Astrocyte of the spinal cord (primary cell): Measurements from ENCODE around the gene SLX1A.
"Not testable (repeated sequence)": the region's sequence is repeated elsewhere in the genome, so short reads cannot be mapped to it uniquely, and the experiment has no call there.

ENCODE experiments used
- DNase-seq: peaks from one replicate; pipeline ENCODE4 v3.0.0; 2011; ENCODE audit warnings: low read depth, low spot score
- H3K4me3 ChIP-seq: 2 replicates; pipeline ENCODE4 v1.5.1; 2011; ENCODE audit warnings: low read depth, mild to moderate bottlenecking, low read length, moderate library complexity
- in situ Hi-C: cut with HindIII; loops from 2 replicates; pipeline ENCODE4 v1.10.0; 2017; ENCODE audit warnings: low sequenced_read_pairs
- TF ChIP-seq, protein P1 (sequence below): IDR thresholded peaks from 2 replicates; pipeline ENCODE4 v1.5.1; 2012; ENCODE audit warnings: low read depth, mild to moderate bottlenecking, low read length, inconsistent platforms

SLX1A gene

DNA sequence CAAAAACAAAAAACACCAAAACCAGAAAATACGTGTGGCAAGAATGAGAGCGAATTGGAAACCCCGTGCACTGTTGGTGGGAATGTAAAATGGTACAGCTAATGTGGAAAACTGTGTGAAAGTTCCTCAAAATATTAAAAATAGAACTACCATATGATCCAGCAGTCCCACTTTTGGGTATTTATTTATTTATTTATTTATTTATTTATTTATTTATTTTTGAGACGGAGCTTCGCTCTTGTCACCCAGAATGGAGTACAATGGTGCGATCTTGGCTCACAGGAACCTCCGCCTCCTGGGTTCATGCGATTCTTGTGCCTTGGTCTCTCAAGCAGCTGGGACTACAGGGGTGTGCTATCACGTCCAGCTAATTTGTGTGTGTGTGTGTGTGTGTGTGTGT lies 41.2 kb upstream of the SLX1A start:
- TF ChIP-seq, protein P1, sequence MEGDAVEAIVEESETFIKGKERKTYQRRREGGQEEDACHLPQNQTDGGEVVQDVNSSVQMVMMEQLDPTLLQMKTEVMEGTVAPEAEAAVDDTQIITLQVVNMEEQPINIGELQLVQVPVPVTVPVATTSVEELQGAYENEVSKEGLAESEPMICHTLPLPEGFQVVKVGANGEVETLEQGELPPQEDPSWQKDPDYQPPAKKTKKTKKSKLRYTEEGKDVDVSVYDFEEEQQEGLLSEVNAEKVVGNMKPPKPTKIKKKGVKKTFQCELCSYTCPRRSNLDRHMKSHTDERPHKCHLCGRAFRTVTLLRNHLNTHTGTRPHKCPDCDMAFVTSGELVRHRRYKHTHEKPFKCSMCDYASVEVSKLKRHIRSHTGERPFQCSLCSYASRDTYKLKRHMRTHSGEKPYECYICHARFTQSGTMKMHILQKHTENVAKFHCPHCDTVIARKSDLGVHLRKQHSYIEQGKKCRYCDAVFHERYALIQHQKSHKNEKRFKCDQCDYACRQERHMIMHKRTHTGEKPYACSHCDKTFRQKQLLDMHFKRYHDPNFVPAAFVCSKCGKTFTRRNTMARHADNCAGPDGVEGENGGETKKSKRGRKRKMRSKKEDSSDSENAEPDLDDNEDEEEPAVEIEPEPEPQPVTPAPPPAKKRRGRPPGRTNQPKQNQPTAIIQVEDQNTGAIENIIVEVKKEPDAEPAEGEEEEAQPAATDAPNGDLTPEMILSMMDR = no peak
- DNase-seq = no peak
- in situ Hi-C loops = no loop called here
- H3K4me3 ChIP-seq = no peak overlapping the region

DNA sequence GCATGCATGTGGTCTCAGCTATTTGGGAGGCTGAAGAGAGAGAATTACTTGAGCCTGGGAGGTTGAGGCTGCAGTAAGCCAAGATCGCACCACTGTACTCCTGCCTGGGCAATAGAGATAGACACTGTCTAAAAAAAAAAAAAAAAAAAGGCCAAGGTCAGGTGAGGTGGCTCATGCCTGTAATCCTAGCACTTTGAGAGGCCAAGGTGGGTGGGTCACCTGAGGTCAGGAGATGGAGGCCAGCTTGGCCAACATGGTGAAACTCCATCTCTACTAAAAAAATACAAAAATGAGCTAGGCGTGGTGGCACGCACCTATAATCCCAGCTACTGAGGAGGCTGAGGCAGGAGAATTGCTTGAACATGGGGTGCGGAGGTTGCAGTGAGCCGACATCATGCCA lies 38.5 kb upstream of the SLX1A start:
- in situ Hi-C loops = no loop called here
- TF ChIP-seq, protein P1 = no peak
- no peak overlapping the region for H3K4me3 ChIP-seq

DNA sequence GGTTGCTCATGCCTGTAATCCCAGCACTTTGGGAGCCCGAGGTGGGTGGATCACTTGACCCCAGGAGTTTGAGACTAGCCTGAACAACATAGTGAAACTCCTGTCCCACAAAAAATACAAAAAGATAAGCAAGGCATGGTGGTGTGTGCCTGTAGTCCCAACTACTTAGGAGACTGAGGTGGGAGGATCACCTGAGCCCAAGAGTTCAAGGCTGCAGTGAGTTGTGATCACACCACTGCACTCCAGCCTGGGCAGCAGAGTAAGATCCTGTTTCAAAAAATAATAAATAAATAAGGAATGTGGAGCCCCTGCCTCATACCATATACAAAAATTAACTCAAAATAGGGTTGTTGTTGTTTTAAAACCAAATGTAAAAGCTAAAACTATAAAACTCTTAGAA lies 36.5 kb upstream of the SLX1A start:
- H3K4me3 ChIP-seq = no peak overlapping the region
- no peak for DNase-seq
- in situ Hi-C loops = no loop called here
- TF ChIP-seq, protein P1 = no peak

More for the DNA sequence above, 38.5 kb upstream of the SLX1A start:
- no peak for DNase-seq

DNA sequence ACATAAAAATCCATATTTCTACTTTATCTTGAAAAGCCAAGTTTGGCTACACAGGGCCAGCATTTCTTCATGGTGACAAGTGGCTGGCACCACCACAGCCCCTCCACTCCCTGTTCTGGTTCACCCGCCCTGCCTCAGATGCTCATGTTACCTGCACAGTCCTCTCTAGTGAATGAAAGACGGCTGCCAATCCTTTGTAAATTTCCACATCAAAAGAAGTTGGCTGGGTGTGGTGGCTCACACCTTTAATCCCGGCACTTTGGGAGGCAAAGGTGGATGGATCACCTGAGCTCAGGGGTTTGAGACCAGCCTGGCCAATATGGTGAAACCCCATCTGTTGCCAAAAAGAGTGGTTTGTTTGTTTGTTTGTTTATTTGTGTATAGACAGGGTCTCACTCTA lies 30.1 kb upstream of the SLX1A start:
- in situ Hi-C loops = no loop called here

DNA sequence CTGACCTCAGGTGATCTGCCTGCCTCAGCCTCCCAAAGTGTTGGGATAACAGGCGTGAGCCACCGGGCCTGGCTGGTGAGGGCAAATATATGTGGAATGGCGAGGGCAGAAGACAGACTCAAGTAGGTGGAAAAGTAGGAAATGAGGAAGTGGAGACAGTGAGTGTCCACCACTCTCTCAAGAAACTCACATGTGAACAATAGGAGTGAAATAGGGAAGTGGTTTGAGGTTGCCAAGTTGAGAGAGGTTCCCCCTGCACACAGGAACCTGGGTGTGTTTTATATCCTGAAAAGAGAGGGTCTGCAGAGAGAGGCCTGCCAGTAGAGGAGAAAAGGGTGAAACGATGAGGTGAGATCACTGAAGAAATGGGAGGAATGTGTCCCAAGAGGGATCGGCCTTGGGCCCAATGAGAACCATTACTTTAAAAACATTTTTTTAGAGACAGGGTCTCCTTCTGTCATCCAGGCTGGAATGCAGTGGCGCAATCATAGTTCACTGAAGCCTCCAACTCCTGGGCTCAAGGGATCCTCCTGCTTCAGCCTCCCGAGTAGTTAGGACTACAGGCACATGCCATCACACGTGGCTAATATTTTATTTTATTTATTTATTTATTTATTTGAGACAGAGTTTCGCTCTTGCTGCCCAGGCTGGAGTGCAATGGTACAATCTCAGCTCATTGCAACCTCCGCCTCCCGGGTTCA lies 27.3 kb upstream of the SLX1A start:
- DNase-seq = no peak
- no peak overlapping the region for H3K4me3 ChIP-seq
- TF ChIP-seq, protein P1 = no peak
- in situ Hi-C loops = no loop called here

More for the DNA sequence above, 30.1 kb upstream of the SLX1A start:
- no peak for DNase-seq
- TF ChIP-seq, protein P1 = no peak
- no peak overlapping the region for H3K4me3 ChIP-seq

DNA sequence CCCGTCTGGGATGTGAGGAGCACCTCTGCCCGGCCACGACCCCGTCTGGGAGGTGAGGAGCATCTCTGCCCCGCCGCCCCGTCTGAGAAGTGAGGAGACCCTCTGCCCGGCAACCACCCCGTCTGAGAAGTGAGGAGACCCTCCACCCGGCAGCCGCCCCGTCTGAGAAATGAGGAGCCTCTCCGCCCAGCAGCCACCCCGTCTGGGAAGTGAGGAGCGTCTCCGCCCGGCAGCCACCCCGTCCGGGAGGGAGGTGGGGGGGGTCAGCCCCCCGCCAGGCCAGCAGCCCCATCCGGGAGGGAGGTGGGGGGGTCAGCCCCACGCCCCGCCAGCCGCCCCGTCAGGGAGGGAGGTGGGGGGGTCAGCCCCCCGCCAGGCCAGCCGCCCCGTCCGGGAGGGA lies 24.9 kb upstream of the SLX1A start:
- in situ Hi-C loops, DNase-seq, H3K4me3 ChIP-seq: not testable (repeated sequence)

DNA sequence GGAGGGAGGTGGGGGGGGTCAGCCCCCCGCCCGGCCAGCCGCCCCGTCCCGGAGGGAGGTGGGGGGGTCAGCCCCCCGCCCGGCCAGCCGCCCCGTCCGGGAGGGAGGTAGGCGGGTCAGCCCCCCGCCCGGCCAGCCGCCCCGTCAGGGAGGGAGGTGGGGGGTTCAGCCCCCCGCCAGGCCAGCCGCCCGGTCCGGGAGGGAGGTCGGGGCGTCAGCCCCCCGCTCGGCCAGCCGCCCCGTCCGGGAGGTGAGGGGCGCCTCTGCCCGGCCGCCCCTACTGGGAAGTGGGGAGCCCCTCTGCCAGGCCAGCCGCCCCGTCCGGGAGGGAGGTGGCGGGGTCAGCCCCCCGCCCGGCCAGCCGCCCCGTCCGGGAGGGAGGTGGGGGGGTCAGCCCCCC lies 24.3 kb upstream of the SLX1A start:
- in situ Hi-C loops, H3K4me3 ChIP-seq, DNase-seq: not testable (repeated sequence)

DNA sequence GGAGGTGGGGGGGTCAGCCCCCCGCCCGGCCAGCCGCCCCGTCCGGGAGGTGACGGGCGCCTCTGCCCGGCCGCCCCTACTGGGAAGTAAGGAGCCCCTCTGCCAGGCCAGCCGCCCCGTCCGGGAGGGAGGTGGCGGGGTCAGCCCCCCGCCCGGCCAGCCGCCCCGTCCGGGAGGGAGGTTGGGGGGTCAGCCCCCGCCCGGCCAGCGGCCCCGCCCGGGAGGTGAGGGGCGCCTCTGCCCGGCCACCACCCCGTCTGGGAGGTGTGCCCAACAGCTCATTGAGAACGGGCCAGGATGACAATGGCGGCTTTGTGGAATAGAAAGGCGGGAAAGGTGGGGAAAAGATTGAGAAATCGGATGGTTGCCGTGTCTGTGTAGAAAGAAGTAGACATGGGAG lies 23.5 kb upstream of the SLX1A start:
- H3K4me3 ChIP-seq, DNase-seq, in situ Hi-C loops: not testable (repeated sequence)
